D721Med (cell line): ENCODE measurements around the gene MELK.

ENCODE experiments used
- DNase-seq: peaks from one replicate; pipeline ENCODE4 v3.0.0; 2011; ENCODE audit warnings: low spot score; ENCODE audit not compliant: insufficient read length
- FAIRE-seq: peaks from 2 replicates; lab custom pipeline; 2011; peaks lifted over from hg19 to GRCh38; lab: Jason Lieb, UNC
- CTCF ChIP-seq: IDR thresholded peaks from 2 replicates; pipeline ENCODE4 v1.5.1; 2012; ENCODE audit warnings: mild to moderate bottlenecking, control low read depth; ENCODE audit not compliant: insufficient read depth; ENCODE audit errors: missing control alignments

The MELK gene

GRCh38 chr9:36717276-36717675 lies 144.6 kb downstream of the MELK start:
- FAIRE-seq (no peak), DNase-seq (no peak)
- TF ChIP-seq CTCF: no peak

GRCh38 chr9:36718612-36719011 lies 145.9 kb downstream of the MELK start:
- no peak for DNase-seq
- no peak for TF ChIP-seq CTCF
- FAIRE-seq: no peak

GRCh38 chr9:36720043-36720442 lies 147.3 kb downstream of the MELK start:
- FAIRE-seq: no peak
- no peak for DNase-seq
- no peak for TF ChIP-seq CTCF

- no peak for TF ChIP-seq CTCF
- DNase-seq: no peak
- no peak for FAIRE-seq
Observed at GRCh38 chr9:36721846-36722588, 149.3 kb downstream of the MELK start.

- DNase-seq (no peak), FAIRE-seq (no peak)
- no peak for TF ChIP-seq CTCF
Observed at GRCh38 chr9:36725777-36726356, 153.2 kb downstream of the MELK start.
